ENCODE results near the gene STING1. TPM values are rescaled to one million over a fixed set of nuclear protein-coding genes. Genes with fewer than 3 reads are reported as not detected.
"Not testable (repeated sequence)": the region's sequence is repeated elsewhere in the genome, so short reads cannot be mapped to it uniquely, and the experiment has no call there.

Gene STING1
- total RNA-seq, 3 donors from 2014 or later = 139 to 261 (median 172) TPM

DNA sequence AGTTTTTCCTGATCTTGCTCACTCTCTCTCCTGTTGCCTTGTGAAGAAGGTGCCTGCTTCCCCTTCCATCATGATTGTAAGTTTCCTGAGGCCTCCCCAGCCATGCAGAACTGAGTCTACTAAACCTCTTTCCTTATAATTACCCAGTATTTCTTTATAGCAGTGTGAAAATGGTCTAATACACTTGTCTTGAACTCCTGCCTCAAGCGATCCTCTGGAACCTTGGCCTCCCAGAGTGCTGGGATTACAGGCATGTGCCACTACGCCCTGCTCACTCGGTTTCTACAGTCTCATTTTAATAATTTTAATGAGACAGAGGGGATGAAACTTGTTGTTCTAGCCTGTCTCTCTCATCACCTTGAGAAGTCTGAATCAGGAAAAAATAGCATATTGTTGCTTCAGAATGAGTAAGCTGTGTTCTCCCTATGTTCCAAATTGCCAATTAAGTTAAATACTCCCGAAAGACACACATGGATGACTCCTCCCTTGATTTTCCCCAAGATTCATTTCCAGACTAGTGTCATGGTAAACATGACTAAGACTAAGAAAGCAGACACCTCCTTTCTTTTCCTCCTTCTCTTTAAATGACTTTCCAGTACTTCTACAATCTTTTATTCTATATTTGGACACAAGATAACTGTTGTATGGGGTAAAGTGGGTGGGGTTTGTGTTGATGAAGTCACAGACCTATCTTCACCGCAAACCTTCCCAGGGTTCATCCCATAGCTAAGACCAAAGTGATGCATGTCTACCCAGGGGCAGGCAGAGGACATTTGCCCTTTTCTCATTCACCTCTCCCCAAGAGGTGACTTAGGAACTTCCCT lies 35.4 kb downstream of the STING1 start:
- DNase-seq = no peak

DNA sequence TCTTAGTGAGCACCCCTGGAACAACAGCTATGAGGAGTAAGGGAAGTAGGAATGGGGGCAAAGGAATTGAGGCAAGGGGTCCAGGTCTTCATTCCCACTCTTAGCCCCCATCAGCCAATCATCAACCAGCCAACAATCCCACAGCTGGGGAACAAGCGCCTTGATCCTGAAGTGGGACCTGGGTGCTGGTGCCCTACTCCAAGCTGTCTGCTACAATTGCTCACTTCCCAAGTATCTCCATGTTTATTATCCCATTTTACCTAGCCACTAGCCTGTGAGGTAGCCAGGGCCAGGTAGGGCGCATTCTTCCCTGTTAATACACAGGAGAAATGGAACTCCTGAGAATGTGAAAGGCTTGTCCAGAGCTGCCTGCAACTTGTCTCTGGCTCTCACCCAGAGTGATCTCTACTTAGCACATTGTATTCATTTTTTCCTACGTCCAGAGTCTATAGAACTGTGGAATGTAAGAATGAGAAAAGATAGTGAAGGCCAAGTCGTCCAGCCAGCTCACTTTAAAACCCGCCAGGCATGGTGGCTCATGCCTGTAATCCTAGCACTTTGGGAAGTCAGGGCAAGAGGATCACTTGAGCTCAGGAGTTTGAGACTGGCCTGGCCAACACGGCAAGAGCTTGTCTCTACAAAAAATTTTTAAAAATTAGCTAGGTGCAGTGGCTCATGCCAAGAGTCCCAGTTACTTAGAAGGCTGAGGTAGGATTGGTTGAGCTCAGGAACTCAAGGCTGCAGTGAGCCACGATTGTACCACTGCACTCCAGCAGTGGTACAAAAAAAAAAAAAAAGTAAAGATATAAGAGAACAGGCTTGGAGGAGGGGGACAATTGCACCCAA lies 37.0 kb downstream of the STING1 start:
- no peak for DNase-seq
- ATAC-seq = no peak
- Mint-ChIP-seq H3K9me3 (peaks cover 5% of the 10 kb centered on the region), H3K27me3 (ENCODE audit: low read depth) (no peaks in the 10 kb centered on the region), H3K4me3 (no peak overlapping the region), H3K4me1 (ENCODE audit: low read depth) (peaks cover 64% of the 10 kb centered on the region), H3K36me3 (ENCODE audit: insufficient read depth) (peaks cover 3% of the 10 kb centered on the region)

More for the DNA sequence above, 35.4 kb downstream of the STING1 start:
- H3K27me3 Mint-ChIP-seq (ENCODE audit: low read depth) = no peaks in the 10 kb centered on the region
- H3K9me3 Mint-ChIP-seq = peaks cover 5% of the 10 kb centered on the region
- H3K4me3 Mint-ChIP-seq = peak overlapping the region; percentile 57
- H3K36me3 Mint-ChIP-seq (ENCODE audit: insufficient read depth) = peaks cover 3% of the 10 kb centered on the region
- ATAC-seq = peak; percentile 78 to 80
- peaks cover 56% of the 10 kb centered on the region for H3K4me1 Mint-ChIP-seq (ENCODE audit: low read depth)

DNA sequence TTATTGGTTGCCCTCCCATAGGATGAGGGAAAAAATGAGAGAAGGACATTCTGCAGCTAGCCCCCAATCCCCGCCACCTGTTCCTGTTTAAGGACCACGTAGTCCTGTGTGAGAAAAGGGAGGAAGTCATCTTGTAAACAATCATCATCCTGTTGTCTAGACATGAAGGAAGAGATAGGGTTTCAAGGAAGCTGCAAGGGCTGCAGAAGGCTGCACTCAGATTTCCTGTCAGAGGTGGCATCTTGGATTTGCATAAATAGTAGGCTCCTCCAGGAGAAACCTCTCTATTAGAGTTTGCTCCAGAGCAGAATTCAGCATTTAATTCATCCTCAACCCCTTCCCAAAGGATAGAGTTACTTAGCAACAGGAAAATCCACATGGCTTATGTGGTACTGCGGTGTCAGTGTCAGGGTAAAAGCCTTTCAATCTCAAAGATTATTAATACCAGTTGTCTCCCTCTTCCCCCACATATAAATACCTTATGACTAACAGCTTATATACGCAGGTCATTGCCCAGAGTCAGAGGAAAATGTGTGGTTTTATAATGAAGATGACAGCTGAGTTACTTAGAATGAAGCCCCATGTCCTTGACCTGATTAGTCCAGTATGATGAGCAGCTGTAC lies 38.6 kb downstream of the STING1 start:
- Mint-ChIP-seq H3K9me3 (peaks cover 5% of the 10 kb centered on the region), H3K4me1 (ENCODE audit: low read depth) (peaks cover 73% of the 10 kb centered on the region), H3K27me3 (ENCODE audit: low read depth) (no peaks in the 10 kb centered on the region), H3K4me3 (peak overlapping the region; percentile 29), H3K36me3 (ENCODE audit: insufficient read depth) (peaks cover 3% of the 10 kb centered on the region)
- ATAC-seq (peak in 1 of 2 donors; percentile 9), DNase-seq (no peak)

DNA sequence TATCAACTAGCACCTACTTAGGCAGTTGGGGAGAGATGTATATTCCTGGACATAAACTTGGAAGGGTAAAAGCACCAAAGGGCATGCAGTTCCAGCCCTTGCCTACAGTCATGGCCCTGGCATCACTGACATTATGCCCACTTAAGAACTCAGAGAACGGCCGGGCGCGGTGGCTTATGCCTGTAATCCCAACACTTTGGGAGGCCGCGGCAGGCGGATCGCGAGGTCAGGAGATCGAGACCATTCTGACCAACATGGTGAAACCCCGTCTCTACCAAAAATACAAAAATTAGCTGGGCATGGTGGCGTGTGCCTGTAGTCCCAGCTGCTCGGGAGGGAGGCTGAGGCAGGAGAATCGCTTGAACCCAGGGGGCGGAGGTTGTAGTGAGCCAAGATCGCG lies 42.1 kb downstream of the STING1 start:
- H3K4me1 Mint-ChIP-seq (ENCODE audit: low read depth) = peaks cover 57% of the 10 kb centered on the region
- DNase-seq; H3K9me3 Mint-ChIP-seq; H3K36me3 Mint-ChIP-seq (ENCODE audit: insufficient read depth); H3K27me3 Mint-ChIP-seq (ENCODE audit: low read depth); ATAC-seq; H3K4me3 Mint-ChIP-seq: not testable (repeated sequence)

DNA sequence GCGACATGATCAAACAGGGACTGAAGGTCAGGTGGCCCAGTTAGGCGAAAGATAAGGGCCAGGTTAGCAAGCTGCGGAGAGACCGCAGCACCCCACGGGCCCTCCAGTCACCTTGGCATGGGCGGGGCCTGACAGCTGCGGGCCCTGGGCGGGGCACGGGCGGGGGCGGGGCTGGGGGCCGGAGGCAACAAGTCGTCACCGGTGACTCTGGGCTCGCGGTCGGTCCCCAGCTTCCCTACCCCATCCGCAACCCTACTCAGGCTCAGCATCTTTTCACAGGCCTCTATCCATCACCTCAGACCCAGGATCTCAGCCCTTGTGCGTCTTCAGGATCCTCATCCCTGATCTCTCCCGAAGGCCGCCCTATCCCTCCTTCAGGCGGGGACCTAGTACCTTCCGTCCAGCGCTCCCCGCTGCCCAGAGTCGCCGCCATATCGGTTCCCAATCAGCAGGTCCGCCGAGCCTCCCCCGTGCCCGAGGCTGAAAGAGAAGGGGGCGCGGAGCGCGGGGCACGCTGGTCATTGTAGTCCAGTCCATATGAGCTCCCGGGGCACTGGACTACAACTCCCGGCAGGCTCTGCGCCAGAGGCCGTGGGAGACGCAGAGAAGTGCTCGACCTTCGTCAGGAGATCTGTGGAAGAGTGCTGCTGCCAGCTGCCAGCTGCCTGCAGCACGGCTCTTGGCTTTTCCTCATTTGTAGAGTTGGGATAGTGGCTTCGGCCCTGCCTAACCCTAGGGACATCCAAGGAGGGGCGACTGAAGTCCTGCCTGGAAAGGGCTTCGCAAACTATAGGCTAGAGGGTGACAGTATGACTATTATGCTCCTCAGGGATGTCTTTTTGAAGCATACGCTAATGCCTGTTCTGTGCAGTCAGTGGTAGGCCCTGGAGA lies 43.3 kb downstream of the STING1 start, which contains the start of gene DNAJC18:
Gene DNAJC18, minus strand, starts transcription at position 513 of the 891 bp plus-strand sequence. Its CDS starts 80 bp downstream, at position 433.
- peak within 1 kb of the TSS; percentile 97 for H3K4me3 Mint-ChIP-seq

DNA sequence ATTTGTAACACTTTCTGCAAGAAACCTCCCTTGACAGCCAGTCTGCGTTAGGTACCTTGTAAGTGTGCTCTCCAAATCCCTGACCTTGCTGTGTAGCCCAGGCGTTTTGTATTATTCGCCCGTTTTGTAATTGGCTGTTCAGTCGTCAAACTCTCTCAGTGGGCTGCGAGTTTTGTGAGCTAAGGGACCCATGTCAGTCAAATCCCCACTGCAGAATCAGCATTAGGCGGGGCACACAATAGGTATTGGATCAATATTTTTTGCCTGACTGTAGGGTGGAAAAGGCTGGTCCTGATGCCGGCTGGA lies 43.9 kb downstream of the STING1 start:
- H3K4me3 Mint-ChIP-seq = peak overlapping the region; percentile 97
- H3K27me3 Mint-ChIP-seq (ENCODE audit: low read depth) = no peaks in the 10 kb centered on the region
- ATAC-seq (no peak), DNase-seq (no peak)
- H3K36me3 Mint-ChIP-seq (ENCODE audit: insufficient read depth) = peaks cover 5% of the 10 kb centered on the region
- no peaks in the 10 kb centered on the region for H3K9me3 Mint-ChIP-seq
- H3K4me1 Mint-ChIP-seq (ENCODE audit: low read depth) = peaks cover 48% of the 10 kb centered on the region

More for the DNA sequence above, 43.3 kb downstream of the STING1 start, which contains the start of gene DNAJC18:
- H3K9me3 Mint-ChIP-seq = no peaks in the 10 kb centered on the region
- peaks cover 5% of the 10 kb centered on the region for H3K36me3 Mint-ChIP-seq (ENCODE audit: insufficient read depth)
- H3K27me3 Mint-ChIP-seq (ENCODE audit: low read depth) = no peaks in the 10 kb centered on the region
- ATAC-seq (peak; percentile 93 to 94), DNase-seq (peak; percentile 84)
- H3K4me1 Mint-ChIP-seq (ENCODE audit: low read depth) = peaks cover 54% of the 10 kb centered on the region

DNA sequence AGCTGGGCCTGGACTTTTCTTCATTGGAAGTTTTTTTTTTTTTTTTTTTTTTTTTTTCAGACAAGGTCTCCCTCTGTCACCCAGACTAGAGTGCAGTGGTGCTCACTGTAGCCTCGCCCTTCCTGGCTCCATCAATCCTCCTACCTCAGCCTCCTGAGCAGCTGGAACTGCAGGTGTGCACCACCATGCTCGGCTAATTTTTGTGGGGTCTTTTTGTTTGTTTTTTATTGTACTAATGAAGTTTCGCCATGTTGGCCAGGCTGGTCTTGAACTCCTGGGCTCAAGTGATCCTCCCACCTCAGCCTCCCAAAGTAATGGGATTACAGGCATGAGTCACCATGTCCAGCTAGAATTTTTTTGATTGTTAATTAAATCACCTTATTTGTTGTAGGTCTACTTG lies 46.9 kb downstream of the STING1 start:
- ATAC-seq (no peak), DNase-seq (no peak)
- Mint-ChIP-seq H3K4me3 (no peak overlapping the region), H3K36me3 (ENCODE audit: insufficient read depth) (peaks cover 5% of the 10 kb centered on the region), H3K4me1 (ENCODE audit: low read depth) (peaks cover 29% of the 10 kb centered on the region), H3K27me3 (ENCODE audit: low read depth) (no peaks in the 10 kb centered on the region), H3K9me3 (no peaks in the 10 kb centered on the region)

DNA sequence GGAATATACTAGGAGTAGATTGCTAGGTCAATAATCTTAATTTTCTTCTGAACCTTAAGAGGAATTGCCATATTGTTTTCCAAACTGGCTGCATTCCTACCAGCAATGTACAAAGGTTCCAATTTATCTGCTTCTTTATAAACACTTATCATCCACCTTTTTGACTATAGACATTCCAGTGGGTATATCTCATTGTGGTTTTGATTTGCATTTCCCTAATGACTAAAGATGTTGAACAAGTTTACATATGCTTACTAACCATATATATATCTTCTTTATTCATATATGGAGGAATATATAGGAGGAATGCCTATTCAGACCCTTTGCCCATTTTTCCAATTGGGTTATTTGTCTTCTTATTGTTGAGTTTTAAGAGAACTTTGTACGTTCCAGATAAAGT lies 50.9 kb downstream of the STING1 start:
- no peaks in the 10 kb centered on the region for H3K27me3 Mint-ChIP-seq (ENCODE audit: low read depth)
- no peak overlapping the region for H3K4me3 Mint-ChIP-seq
- peaks cover 13% of the 10 kb centered on the region for H3K36me3 Mint-ChIP-seq (ENCODE audit: insufficient read depth)
- peaks cover 8% of the 10 kb centered on the region for H3K4me1 Mint-ChIP-seq (ENCODE audit: low read depth)
- no peaks in the 10 kb centered on the region for H3K9me3 Mint-ChIP-seq
- DNase-seq (no peak), ATAC-seq (no peak)

DNA sequence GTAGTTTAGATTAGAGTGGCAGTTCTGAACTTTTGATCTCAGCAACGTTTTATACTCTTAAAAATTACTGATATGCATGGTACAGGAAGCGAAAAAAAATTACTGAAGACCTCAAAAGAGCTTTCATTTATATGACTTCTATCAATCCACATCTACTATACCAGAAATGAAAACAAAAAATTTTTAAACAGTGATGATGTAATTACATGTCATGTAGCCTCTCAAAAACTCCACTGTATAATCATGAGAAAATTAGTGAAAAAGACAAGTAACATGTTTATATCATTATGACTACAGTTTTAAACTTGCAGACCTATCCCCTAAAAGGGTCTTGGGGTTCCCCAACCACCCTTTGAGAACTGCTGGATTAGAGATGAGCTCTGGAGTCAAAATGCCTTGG lies 52.5 kb downstream of the STING1 start:
- DNase-seq = no peak
- ATAC-seq = peak; percentile 27 to 79

DNA sequence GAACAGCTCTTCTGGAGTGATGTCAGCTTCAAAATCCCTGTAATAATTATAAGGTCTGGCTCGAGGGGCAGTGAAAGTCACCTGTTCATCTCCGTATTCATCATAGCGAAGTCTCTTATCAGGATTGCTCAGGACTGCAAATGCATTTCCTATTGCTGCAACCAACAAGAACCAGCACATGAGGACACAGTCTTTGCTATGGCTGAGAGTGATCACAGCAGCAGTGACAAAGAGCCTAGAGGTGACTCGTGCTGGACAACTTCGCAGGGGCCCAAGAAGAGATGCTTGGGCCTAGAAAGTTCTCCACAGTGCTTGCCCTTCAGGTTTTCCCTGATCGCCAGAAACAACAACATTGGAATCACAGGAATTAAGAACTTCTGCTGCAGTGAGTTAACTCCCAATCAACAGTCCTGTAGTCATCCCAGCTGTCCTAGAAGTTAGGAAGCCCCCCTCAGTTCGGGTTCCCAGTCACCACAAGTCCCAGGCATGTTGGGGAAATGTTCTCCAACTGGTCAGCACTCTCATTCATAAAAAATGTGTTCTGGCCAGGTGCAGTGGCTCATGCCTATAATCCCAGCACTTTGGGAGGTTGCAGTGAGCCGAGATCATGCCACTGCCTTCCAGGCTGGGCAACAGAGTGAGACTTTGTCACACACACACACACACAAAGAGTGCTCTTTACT lies 56.2 kb downstream of the STING1 start:
- no peaks in the 10 kb centered on the region for H3K9me3 Mint-ChIP-seq
- ATAC-seq (no peak), DNase-seq (no peak)
- peaks cover 27% of the 10 kb centered on the region for H3K36me3 Mint-ChIP-seq (ENCODE audit: insufficient read depth)
- no peak overlapping the region for H3K4me3 Mint-ChIP-seq
- peaks cover 12% of the 10 kb centered on the region for H3K4me1 Mint-ChIP-seq (ENCODE audit: low read depth)
- no peaks in the 10 kb centered on the region for H3K27me3 Mint-ChIP-seq (ENCODE audit: low read depth)

More for the DNA sequence above, 52.5 kb downstream of the STING1 start:
- Mint-ChIP-seq H3K9me3 (no peaks in the 10 kb centered on the region), H3K36me3 (ENCODE audit: insufficient read depth) (peaks cover 14% of the 10 kb centered on the region), H3K4me3 (no peak overlapping the region), H3K4me1 (ENCODE audit: low read depth) (peaks cover 8% of the 10 kb centered on the region), H3K27me3 (ENCODE audit: low read depth) (no peaks in the 10 kb centered on the region)

All from activated T-cell treated with anti-CD3 and anti-CD28 coated beads, Interleukin-2, amount 50 U/mL, for 4 hours (primary cell).